Renal pelvis (tissue), 4 donors: ENCODE measurements around the gene AUP1. TPM values are rescaled to one million over a fixed set of nuclear protein-coding genes. Genes with fewer than 3 reads are reported as not detected.
A peak's percentile ranks its signal among the peaks of the same experiment; 100 is the strongest.
"Not testable (repeated sequence)": the region's sequence is repeated elsewhere in the genome, so short reads cannot be mapped to it uniquely, and the experiment has no call there.

Experiments
- DNase-seq: peaks from one replicate; pipeline ENCODE4 v3.0.0-alpha.2; 2013
- polyA plus RNA-seq, 3 donors: library from polyadenylated mRNA; unstranded; fragments of 120-200 nt; gene quantifications; one replicate each; pipeline ENCODE4 v1.2.1, GENCODE V29; 2013; ENCODE audit not compliant: insufficient read length in 3 of 3

The AUP1 gene
- polyA plus RNA-seq, 3 donors, result 106 to 113 (median 110) TPM

- DNase-seq, result no peak
Observed at GRCh38 chr2:74501335-74502071, 28.0 kb downstream of the AUP1 start.

- DNase-seq, result no peak
Observed at GRCh38 chr2:74500578-74500946, 28.9 kb downstream of the AUP1 start.

- DNase-seq, result no peak
Observed at GRCh38 chr2:74499940-74500577, 29.4 kb downstream of the AUP1 start.

- DNase-seq, result no peak
Observed at GRCh38 chr2:74499267-74499939, 30.1 kb downstream of the AUP1 start, which contains the start of gene LBX2. LBX2 (minus strand) TSS chr2:74499603; CDS start chr2:74499537, 66 bp downstream.

GRCh38 chr2:74498500-74499266 is 30.8 kb downstream of the AUP1 start:
- DNase-seq, result no peak

- no peak for DNase-seq
Observed at GRCh38 chr2:74497777-74498499, 31.6 kb downstream of the AUP1 start.

- DNase-seq, result no peak
Observed at GRCh38 chr2:74496997-74497776, 32.3 kb downstream of the AUP1 start.

GRCh38 chr2:74495440-74495839 is 34.1 kb downstream of the AUP1 start:
- no peak for DNase-seq

- DNase-seq, result no peak
Observed at GRCh38 chr2:74493546-74493945, 36.0 kb downstream of the AUP1 start.

GRCh38 chr2:74491648-74492544 is 37.6 kb downstream of the AUP1 start:
- DNase-seq, result no peak

GRCh38 chr2:74489906-74490305 is 39.6 kb downstream of the AUP1 start:
- DNase-seq, result no peak

- DNase-seq, result no peak
Observed at GRCh38 chr2:74488643-74489481, 40.6 kb downstream of the AUP1 start.

GRCh38 chr2:74486141-74486540 is 43.4 kb downstream of the AUP1 start:
- DNase-seq, result no peak

- DNase-seq, result not testable (repeated sequence)
Observed at GRCh38 chr2:74483675-74484164, 45.8 kb downstream of the AUP1 start.

- peak; percentile 97 for DNase-seq
Observed at GRCh38 chr2:74482801-74483674, 46.5 kb downstream of the AUP1 start, which contains the start of the genes CCDC142 and TTC31. CCDC142 (minus strand) TSS chr2:74482998; CDS start chr2:74482837, 161 bp downstream. TTC31 (plus strand) TSS chr2:74483081; CDS start chr2:74483096, 15 bp downstream.

GRCh38 chr2:74481961-74482800 is 47.3 kb downstream of the AUP1 start:
- DNase-seq, result no peak
